ENCODE data around the gene ENDOD1.
A peak's percentile ranks its signal among the peaks of the same experiment; 100 is the strongest.

ENDOD1 gene

GRCh38 chr11:95143106-95143681 lies 53.5 kb downstream of the ENDOD1 start:
- no peak for DNase-seq (ENCODE audit: low read depth)

- no peak for DNase-seq (ENCODE audit: low read depth)
Measured at GRCh38 chr11:95144313-95145235, 54.9 kb downstream of the ENDOD1 start.

- no peak for DNase-seq (ENCODE audit: low read depth)
Measured at GRCh38 chr11:95145430-95146060, 55.9 kb downstream of the ENDOD1 start.

- DNase-seq (ENCODE audit: low read depth), result no peak
Measured at GRCh38 chr11:95147364-95147905, 57.8 kb downstream of the ENDOD1 start.

GRCh38 chr11:95148406-95148805 lies 58.8 kb downstream of the ENDOD1 start:
- DNase-seq (ENCODE audit: low read depth), result no peak

- no peak for DNase-seq (ENCODE audit: low read depth)
Measured at GRCh38 chr11:95148938-95149337, 59.3 kb downstream of the ENDOD1 start.

GRCh38 chr11:95149651-95150364 lies 60.2 kb downstream of the ENDOD1 start:
- no peak for DNase-seq (ENCODE audit: low read depth)

- DNase-seq (ENCODE audit: low read depth), result peak; percentile 81
Measured at GRCh38 chr11:95150956-95151684, 61.5 kb downstream of the ENDOD1 start.

- DNase-seq (ENCODE audit: low read depth), result no peak
Measured at GRCh38 chr11:95152876-95153856, 63.5 kb downstream of the ENDOD1 start.

GRCh38 chr11:95153857-95154246 lies 64.2 kb downstream of the ENDOD1 start:
- no peak for DNase-seq (ENCODE audit: low read depth)

GRCh38 chr11:95154514-95154913 lies 64.9 kb downstream of the ENDOD1 start:
- DNase-seq (ENCODE audit: low read depth), result no peak

GRCh38 chr11:95155385-95155784 lies 65.7 kb downstream of the ENDOD1 start:
- DNase-seq (ENCODE audit: low read depth), result no peak

- DNase-seq (ENCODE audit: low read depth), result no peak
Measured at GRCh38 chr11:95156133-95156721, 66.6 kb downstream of the ENDOD1 start.

- DNase-seq (ENCODE audit: low read depth), result no peak
Measured at GRCh38 chr11:95156916-95157541, 67.4 kb downstream of the ENDOD1 start.

GRCh38 chr11:95157824-95158223 lies 68.2 kb downstream of the ENDOD1 start:
- DNase-seq (ENCODE audit: low read depth), result no peak

GRCh38 chr11:95161248-95161647 lies 71.6 kb downstream of the ENDOD1 start:
- DNase-seq (ENCODE audit: low read depth), result no peak

- no peak for DNase-seq (ENCODE audit: low read depth)
Measured at GRCh38 chr11:95163106-95163505, 73.5 kb downstream of the ENDOD1 start.

GRCh38 chr11:95165638-95166037 lies 76.0 kb downstream of the ENDOD1 start:
- DNase-seq (ENCODE audit: low read depth), result no peak

GRCh38 chr11:95166781-95167180 lies 77.1 kb downstream of the ENDOD1 start:
- no peak for DNase-seq (ENCODE audit: low read depth)
